ENCODE measurements around the gene GDF15.

GRCh38 chr19:18368504-18369222, 17.3 kb upstream of the GDF15 start:
- TF ChIP-seq CTCF (IDR thresholded peaks at IDR 0.05) (no peak), POLR2A (IDR thresholded peaks at IDR 0.05) (no peak)
